Measurements from ENCODE around the gene MAPK10.
"Not testable (repeated sequence)": the region's sequence is repeated elsewhere in the genome, so short reads cannot be mapped to it uniquely, and the experiment has no call there.

MAPK10 gene

GRCh38 chr4:86174506-86174905, 185.3 kb downstream of the MAPK10 start:
- DNase-seq = no peak

GRCh38 chr4:86168335-86168734, 191.5 kb downstream of the MAPK10 start:
- DNase-seq = not testable (repeated sequence)

- DNase-seq = no peak
Observed at GRCh38 chr4:86160426-86160825, 199.4 kb downstream of the MAPK10 start.

GRCh38 chr4:86159216-86159615, 200.6 kb downstream of the MAPK10 start:
- no peak for DNase-seq

DNA sequence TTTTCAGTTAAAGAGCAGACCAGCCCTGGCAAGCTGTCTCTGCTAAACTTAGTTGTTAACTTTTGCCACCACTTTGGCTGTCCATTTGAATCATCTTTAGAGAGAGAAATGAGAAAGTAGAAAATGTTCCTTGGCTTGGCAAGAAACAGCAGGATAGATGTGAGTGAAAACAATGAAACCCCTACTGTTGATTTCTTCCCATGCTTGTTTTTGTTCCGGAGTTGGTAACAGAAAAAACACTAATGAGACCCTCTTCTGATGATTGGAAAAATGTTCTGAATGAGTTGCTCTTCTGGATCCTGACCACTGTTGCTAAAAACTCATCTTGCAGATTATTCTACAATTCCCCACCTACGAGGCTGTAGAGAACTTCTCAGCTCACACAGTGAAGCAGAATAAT, 203.3 kb downstream of the MAPK10 start:
- DNase-seq = no peak

DNA sequence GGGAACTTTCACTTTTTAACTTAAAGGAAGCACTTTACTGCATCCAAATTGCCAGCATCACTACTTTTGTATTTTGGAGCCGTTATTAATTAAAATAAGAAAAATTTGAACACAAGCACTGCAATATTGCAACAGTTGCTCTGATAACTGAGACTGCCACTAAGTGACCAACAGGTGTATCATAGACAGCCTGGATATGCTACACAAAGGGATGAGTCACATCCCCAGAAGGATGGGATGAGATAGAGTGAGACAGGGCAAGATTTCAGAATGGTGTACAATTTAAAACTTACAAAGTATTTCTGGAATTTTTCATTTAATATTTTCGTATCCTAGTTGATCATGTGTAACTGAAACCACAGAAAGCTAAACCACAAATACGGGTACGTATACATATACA, 204.1 kb downstream of the MAPK10 start:
- no peak for DNase-seq

- DNase-seq = no peak
Observed at GRCh38 chr4:86152454-86152853, 207.4 kb downstream of the MAPK10 start.

- no peak for DNase-seq
Observed at GRCh38 chr4:86151196-86151595, 208.7 kb downstream of the MAPK10 start.

GRCh38 chr4:86141161-86141560, 218.7 kb downstream of the MAPK10 start:
- DNase-seq = no peak

- DNase-seq = no peak
Observed at GRCh38 chr4:86132468-86132867, 227.4 kb downstream of the MAPK10 start.

- no peak for DNase-seq
Observed at GRCh38 chr4:86131456-86131855, 228.4 kb downstream of the MAPK10 start.

DNA sequence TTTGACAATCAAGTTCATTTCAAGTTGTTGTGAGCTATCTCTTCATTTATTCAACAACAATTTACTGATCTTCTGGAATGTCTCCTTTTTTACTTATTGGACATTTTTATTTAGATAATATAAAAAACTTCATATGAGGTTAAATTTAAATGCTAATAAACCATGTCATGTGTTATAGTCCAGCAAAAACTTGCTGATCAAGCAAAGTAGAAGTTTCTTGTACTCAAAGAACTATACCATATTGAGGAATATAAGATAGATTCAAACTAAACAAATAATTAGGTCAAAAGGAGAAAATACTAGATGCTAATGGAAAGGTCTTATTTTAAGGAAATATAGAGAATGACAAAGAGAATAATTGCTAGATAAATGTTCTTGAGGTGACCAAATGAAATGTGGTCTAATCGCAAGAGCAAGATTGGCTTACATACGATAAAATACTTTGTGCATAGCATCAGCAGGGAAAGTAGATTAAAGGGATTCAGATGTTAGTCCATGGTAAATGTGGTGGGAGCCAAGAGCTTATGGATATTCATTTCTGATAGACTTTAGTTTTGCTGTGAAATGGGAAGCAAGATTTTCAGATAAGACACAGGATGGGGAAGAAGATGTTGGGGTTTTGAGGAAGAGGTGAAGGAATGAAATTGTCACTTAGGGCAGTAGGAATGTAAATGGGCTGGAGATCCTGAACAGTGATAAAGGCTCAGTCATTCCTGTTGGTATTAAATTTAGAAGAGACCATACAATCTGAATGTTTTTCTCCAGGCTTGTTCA, 229.5 kb downstream of the MAPK10 start:
- DNase-seq = no peak

GRCh38 chr4:86129546-86129945, 230.3 kb downstream of the MAPK10 start:
- DNase-seq = no peak

DNA sequence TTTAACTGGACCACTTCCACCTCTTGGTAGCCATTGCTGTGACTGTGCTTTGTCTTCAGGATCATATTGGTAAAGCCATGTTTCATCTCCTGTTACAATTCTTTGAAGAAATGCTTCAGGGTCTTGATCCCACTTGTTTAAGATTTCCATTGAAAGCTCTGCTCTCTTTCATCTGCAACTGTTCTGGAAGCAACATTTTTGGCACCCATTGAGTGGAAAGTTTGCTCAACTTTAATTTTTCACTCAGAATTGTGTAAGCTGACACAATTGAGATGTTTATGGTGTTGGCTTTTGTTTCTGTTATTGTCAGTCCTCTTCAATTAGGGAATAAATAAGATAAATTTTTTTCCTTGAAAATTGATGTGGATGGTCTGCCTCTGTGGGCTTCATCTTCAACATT, 237.4 kb downstream of the MAPK10 start:
- DNase-seq = no peak

- no peak for DNase-seq
Observed at GRCh38 chr4:86118711-86119110, 241.1 kb downstream of the MAPK10 start.

- no peak for DNase-seq
Observed at GRCh38 chr4:86117705-86118302, 242.0 kb downstream of the MAPK10 start.

GRCh38 chr4:86114563-86114962, 245.3 kb downstream of the MAPK10 start:
- DNase-seq = no peak

DNA sequence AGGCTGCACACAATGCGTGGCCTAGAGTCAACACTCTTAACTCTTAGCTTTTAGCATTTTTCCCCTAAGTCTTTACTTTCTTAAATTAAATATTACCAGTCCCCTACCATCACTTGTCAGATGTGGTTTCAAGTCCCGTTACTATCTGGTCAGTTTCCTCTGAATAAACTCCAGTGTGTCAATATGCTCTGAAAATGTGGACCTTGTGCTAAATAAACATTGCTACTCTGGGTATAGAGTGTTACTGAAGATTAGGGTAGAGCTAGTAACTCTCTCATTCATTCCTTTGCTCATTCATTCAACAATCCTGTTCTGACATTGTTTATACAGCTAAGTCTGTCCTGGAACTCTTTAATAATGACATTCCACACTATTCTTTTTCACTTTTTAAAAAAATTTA, 251.0 kb downstream of the MAPK10 start:
- no peak for DNase-seq

GRCh38 chr4:86108137-86108536, 251.7 kb downstream of the MAPK10 start:
- no peak for DNase-seq

DNA sequence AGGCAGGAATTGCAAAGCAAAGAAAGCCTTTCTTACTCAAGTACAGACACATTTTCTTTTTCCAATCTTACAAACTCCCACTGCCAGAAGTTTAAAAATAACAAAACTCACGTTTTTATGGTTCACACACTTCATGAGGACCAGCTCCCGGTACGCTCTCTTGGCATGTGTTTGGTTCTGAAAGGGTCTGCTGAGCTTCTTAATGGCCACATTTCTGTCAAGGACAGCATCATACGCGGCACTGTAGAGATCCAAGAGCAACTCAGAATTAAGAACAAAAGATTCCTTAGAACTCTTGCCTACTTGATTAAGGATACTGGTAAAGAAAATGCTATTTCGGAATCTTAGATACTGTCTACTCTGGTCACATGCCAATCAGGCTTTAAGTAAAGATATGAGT, 252.7 kb downstream of the MAPK10 start:
- no peak for DNase-seq

GRCh38 chr4:86106475-86106874, 253.4 kb downstream of the MAPK10 start:
- no peak for DNase-seq

DNA sequence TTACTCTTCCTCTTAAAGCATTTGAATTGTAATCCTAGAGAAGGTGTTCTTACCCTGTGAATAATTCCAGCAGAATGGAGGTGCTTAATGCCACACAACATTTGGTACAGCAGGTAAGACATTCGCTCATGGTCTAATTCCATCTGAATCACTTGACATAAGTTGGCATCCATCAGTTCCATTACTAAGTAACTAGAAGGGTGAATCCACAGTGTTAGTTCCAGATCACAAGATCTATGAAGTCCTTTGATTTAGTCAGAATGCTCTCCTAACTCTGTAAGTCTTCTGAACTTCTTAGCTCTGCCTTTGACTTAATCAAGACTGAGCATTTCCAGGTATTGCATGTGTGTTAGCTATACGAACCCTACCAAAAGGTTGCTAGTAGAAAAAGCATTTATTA, 258.0 kb downstream of the MAPK10 start:
- DNase-seq = no peak

GRCh38 chr4:86101410-86101809, 258.4 kb downstream of the MAPK10 start:
- DNase-seq = no peak

GRCh38 chr4:86100539-86101215, 259.2 kb downstream of the MAPK10 start:
- DNase-seq = no peak
